H1 (cell line): ENCODE results near the gene TMA7B. TPM values are rescaled to one million over a fixed set of nuclear protein-coding genes. Genes with fewer than 3 reads are reported as not detected.

ENCODE experiments used
- CTCF ChIA-PET: fragments of 300-600 bp; sonication (Branson Sonifier 250); formaldehyde crosslinking; loops from one replicate; lab custom pipeline; 2021; ENCODE audit not compliant: partially characterized antibody; lab: Charles Lee
- POLR2A ChIA-PET: fragments of 300-600 bp; sonication (Branson Sonifier 250); formaldehyde crosslinking; loops from one replicate; lab custom pipeline; 2021; ENCODE audit warnings: inconsistent platforms; ENCODE audit not compliant: partially characterized antibody; lab: Charles Lee
- DNase-seq, 2 experiments: peaks; one replicate each; pipeline versions ENCODE4 v3.0.0 to v3.0.0-alpha.2; 2010 to 2022; ENCODE audit warnings: low spot score in 2 of 2, low read depth in 1 of 2, mixed read lengths in 1 of 2
- FAIRE-seq: peaks from 2 replicates; lab custom pipeline; 2011; peaks lifted over from hg19 to GRCh38; lab: Jason Lieb, UNC
- H2AFZ ChIP-seq: 2 replicates; pipeline ENCODE4 v1.8.1; 2012; ENCODE audit warnings: low read length, inconsistent platforms
- H2AK5ac ChIP-seq: 2 replicates; pipeline ENCODE4 v1.6.1; 2013; ENCODE audit warnings: low read depth, low read length
- H2BK120ac ChIP-seq: replicated peaks from 2 replicates; pipeline ENCODE3; 2013; ENCODE audit warnings: low read depth, low read length, inconsistent platforms
- H2BK12ac ChIP-seq: 2 replicates; pipeline ENCODE4 v1.6.1; 2013; ENCODE audit warnings: low read depth, low read length
- H2BK15ac ChIP-seq: 2 replicates; pipeline ENCODE4 v1.6.1; 2013; ENCODE audit warnings: low read length
- H2BK20ac ChIP-seq: 2 replicates; pipeline ENCODE4 v1.6.1; 2013; ENCODE audit warnings: low read length
- H2BK5ac ChIP-seq: 2 replicates; pipeline ENCODE4 v1.6.1; 2013; ENCODE audit warnings: low read depth, low read length
- H3K14ac ChIP-seq: 2 replicates; pipeline ENCODE4 v1.6.1; 2013; ENCODE audit warnings: inconsistent platforms; ENCODE audit not compliant: insufficient read length
- H3K18ac ChIP-seq: 2 replicates; pipeline ENCODE4 v1.6.1; 2013; ENCODE audit warnings: low read length; ENCODE audit errors: extremely low read depth
- H3K23ac ChIP-seq: 2 replicates; pipeline ENCODE4 v1.6.1; 2013; ENCODE audit warnings: inconsistent platforms; ENCODE audit not compliant: insufficient read length
- H3K23me2 ChIP-seq: 2 replicates; pipeline ENCODE4 v1.6.1; 2013; ENCODE audit warnings: low read depth, low read length
- H3K27ac ChIP-seq: 2 replicates; pipeline ENCODE4 v1.6.1; 2011; ENCODE audit warnings: low read depth, low read length, inconsistent platforms
- H3K27me3 ChIP-seq, 4 experiments: replicated peaks in 1 of 4; 1 replicate in 1 of 4; 2 replicates in 3 of 4; pipeline versions ENCODE4 v1.6.1 to v1.8.1; 2011 to 2013; ENCODE audit warnings: low read length in 3 of 4, mild to moderate bottlenecking in 3 of 4, inconsistent platforms in 2 of 4, mixed read lengths in 2 of 4, moderate library complexity in 1 of 4; ENCODE audit not compliant: control insufficient read depth in 3 of 4, insufficient read depth in 3 of 4; ENCODE audit errors: extremely low read depth in 1 of 4
- H3K36me3 ChIP-seq, 4 experiments: 2 replicates each; pipeline versions ENCODE4 v1.6.1 to v1.8.1; 2011 to 2013; ENCODE audit warnings: mild to moderate bottlenecking in 4 of 4, low read length in 3 of 4, moderate library complexity in 2 of 4, control low read depth in 1 of 4, inconsistent platforms in 1 of 4; ENCODE audit not compliant: insufficient read depth in 4 of 4, control insufficient read depth in 2 of 4
- H3K4ac ChIP-seq: replicated peaks from 2 replicates; pipeline ENCODE3; 2013; ENCODE audit warnings: low read length, low read depth, mixed read lengths, inconsistent platforms; ENCODE audit not compliant: insufficient read length
- H3K4me1 ChIP-seq, 4 experiments: replicated peaks in 1 of 4; 1 replicate in 1 of 4; 2 replicates in 3 of 4; pipeline versions ENCODE4 v1.6.1 to v1.8.1; 2011 to 2013; ENCODE audit warnings: low read length in 3 of 4, inconsistent platforms in 2 of 4, mixed read lengths in 1 of 4; ENCODE audit not compliant: insufficient read depth in 4 of 4, control insufficient read depth in 3 of 4
- H3K4me2 ChIP-seq, 2 experiments: 2 replicates each; pipeline versions ENCODE4 v1.6.1 to v1.8.1; 2011 to 2013; ENCODE audit warnings: low read depth in 2 of 2, low read length in 2 of 2, control low read depth in 1 of 2, inconsistent platforms in 1 of 2, mild to moderate bottlenecking in 1 of 2; ENCODE audit not compliant: insufficient read depth in 1 of 2
- H3K4me3 ChIP-seq, 4 experiments: fragments of 200-600, 300-600 bp in 1 of 4; sonication (generic), shearing (Covaris generic), sonication (Bioruptor Twin) in 1 of 4; 2 replicates each; pipeline versions ENCODE4 v1.5.1 to v1.8.1; 2011 to 2016; ENCODE audit warnings: low read length in 4 of 4, low read depth in 3 of 4, control low read depth in 2 of 4, inconsistent platforms in 2 of 4, mild to moderate bottlenecking in 2 of 4, mixed read lengths in 1 of 4, moderate library complexity in 1 of 4; ENCODE audit not compliant: insufficient read depth in 2 of 4; ENCODE audit errors: extremely low read depth in 1 of 4
- H3K56ac ChIP-seq: replicated peaks from 2 replicates; pipeline ENCODE3; 2013; ENCODE audit warnings: low read depth, mild to moderate bottlenecking, mixed read lengths, low read length, inconsistent platforms; ENCODE audit not compliant: insufficient read length
- H3K79me1 ChIP-seq: 2 replicates; pipeline ENCODE4 v1.6.1; 2013; ENCODE audit warnings: low read depth, low read length, control low read depth
- H3K79me2 ChIP-seq, 2 experiments: 2 replicates each; pipeline versions ENCODE4 v1.6.1 to v1.8.1; 2012 to 2013; ENCODE audit warnings: low read length in 2 of 2, mild to moderate bottlenecking in 2 of 2, inconsistent platforms in 1 of 2; ENCODE audit not compliant: insufficient read depth in 2 of 2, control insufficient read depth in 1 of 2
- H3K9ac ChIP-seq, 4 experiments: replicated peaks in 1 of 4; 1 replicate in 1 of 4; 2 replicates in 3 of 4; pipeline versions ENCODE4 v1.6.1 to v1.8.1; 2011 to 2013; ENCODE audit warnings: low read depth in 3 of 4, low read length in 3 of 4, control low read depth in 2 of 4, mild to moderate bottlenecking in 2 of 4, moderate library complexity in 2 of 4, inconsistent platforms in 1 of 4; ENCODE audit errors: extremely low read depth in 1 of 4
- H3K9me3 ChIP-seq, 2 experiments: 2 replicates each; pipeline versions ENCODE4 v1.6.1 to v1.8.1; 2012 to 2013; ENCODE audit warnings: mild to moderate bottlenecking in 2 of 2, moderate library complexity in 2 of 2, control low read depth in 1 of 2, inconsistent platforms in 1 of 2, low read depth in 1 of 2, low read length in 1 of 2, mixed read lengths in 1 of 2; ENCODE audit not compliant: insufficient read depth in 2 of 2
- H4K20me1 ChIP-seq, 2 experiments: replicated peaks in 1 of 2; 2 replicates each; pipeline versions ENCODE3 to v1.8.1; 2011 to 2013; ENCODE audit warnings: inconsistent platforms in 2 of 2, low read length in 2 of 2, mild to moderate bottlenecking in 1 of 2; ENCODE audit not compliant: insufficient read depth in 2 of 2, control insufficient read depth in 1 of 2
- H4K5ac ChIP-seq: 2 replicates; pipeline ENCODE4 v1.6.1; 2013; ENCODE audit warnings: low read length, low read depth, mixed read lengths, inconsistent platforms; ENCODE audit not compliant: insufficient read length
- H4K8ac ChIP-seq: 2 replicates; pipeline ENCODE4 v1.8.0; 2013; ENCODE audit warnings: mild to moderate bottlenecking, moderate library complexity, low read length, inconsistent platforms; ENCODE audit not compliant: insufficient read depth; ENCODE audit errors: extremely low read depth
- H4K91ac ChIP-seq: replicated peaks from 2 replicates; pipeline ENCODE3; 2013; ENCODE audit warnings: low read length, mixed read lengths, inconsistent platforms; ENCODE audit not compliant: insufficient read length
- ZNF274 ChIP-seq: IDR thresholded peaks from 2 replicates; pipeline ENCODE4 v1.7.0; 2012; ENCODE audit warnings: low read length, borderline replicate concordance; ENCODE audit errors: extremely low read depth
- WGBS, 2 experiments: shearing (Covaris generic) in 1 of 2; methylation state at CpG; one replicate each; pipeline versions ENCODE4 v1.1.6 to v1.1.7; 2013 to 2015; ENCODE audit warnings: low lambda C conversion rate in 2 of 2, mixed read lengths in 2 of 2, inconsistent platforms in 1 of 2, low coverage in 1 of 2, missing lambda C conversion rate in 1 of 2; ENCODE audit not compliant: insufficient replicate concordance in 2 of 2, insufficient coverage in 1 of 2, insufficient read length in 1 of 2; ENCODE audit errors: extremely low coverage in 1 of 2, missing lambda C conversion rate in 1 of 2; 5-methylcytosine and 5-hydroxymethylcytosine counted together
- polyA plus RNA-seq, 7 experiments: library from polyadenylated mRNA; depleted of rRNA in 3 of 7; stranded (reverse) in 5 of 7; unstranded in 2 of 7; fragments of >200 nt in 5 of 7; fragments of 200-250 nt in 2 of 7; gene quantifications; 1 replicate in 5 of 7; 2 replicates in 1 of 7; 4 replicates in 1 of 7; pipeline versions ENCODE4 v1.2.1 to v1.2.3, GENCODE V29; 2011 to 2013; ENCODE audit warnings: missing spikeins in 2 of 7, mixed read lengths in 2 of 7
- total RNA-seq: library from RNA; stranded (reverse); fragmentation: NEBNext Ultra II Directional; extraction: Animal tissue kit (Norgen Biotek cat#: 25700); gene quantifications from 2 replicates; pipeline ENCODE4 v1.2.1, GENCODE V29; 2021

TMA7B gene
- total and polyA plus RNA-seq, 2 of the 8 experiments (the other 6 are each of a cell fraction or from before 2014, with no cell fraction given) = not detected

DNA sequence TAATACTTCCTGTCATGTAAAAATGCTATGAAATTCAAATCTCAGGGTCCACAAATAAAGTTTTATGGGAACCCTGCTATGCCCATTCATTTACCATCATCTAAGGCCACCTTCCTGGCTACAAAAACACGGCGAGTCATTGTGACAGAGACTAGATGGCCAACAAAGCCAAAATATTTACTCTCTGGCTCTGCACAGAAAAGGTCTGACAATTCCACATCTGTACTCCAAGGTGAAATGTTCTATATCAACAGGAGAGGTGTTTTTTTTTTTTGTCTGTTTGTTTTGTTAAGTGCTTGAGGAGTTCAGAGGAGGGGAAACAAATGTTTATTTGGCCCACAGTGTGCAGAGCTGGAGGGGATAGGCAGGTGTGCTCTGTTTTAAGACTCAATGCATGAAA lies 18.6 kb upstream of the TMA7B start:
- Histone ChIP-seq H3K79me2 (no peaks in the 10 kb centered on the region), H4K91ac (no peak overlapping the region), H3K79me1 (no peaks in the 10 kb centered on the region), H3K14ac (no peak overlapping the region), H2BK15ac (no peak overlapping the region), H4K5ac (no peak overlapping the region), H3K23ac (no peak overlapping the region), H2BK12ac (no peak overlapping the region), H3K27me3 (no peaks in the 10 kb centered on the region; a peak in 1 of 7 replicates), H3K56ac (no peak overlapping the region), H4K20me1 (no peaks in the 10 kb centered on the region), H3K4me1 (peaks cover 7 to 23% (median 13%) of the 10 kb centered on the region in 4 experiments), H3K18ac (no peak overlapping the region; the same call in 1 of the 2 replicates), H3K36me3 (no peaks in the 10 kb centered on the region), H3K23me2 (no peaks in the 10 kb centered on the region), H3K9me3 (no peaks in the 10 kb centered on the region), H4K8ac (no peak overlapping the region), H2BK20ac (no peak overlapping the region), H2BK5ac (no peak overlapping the region), H3K4me3 (no peak overlapping the region), H3K9ac (no peak overlapping the region), H3K27ac (no peak overlapping the region), H3K4me2 (0 out of 4 replicates have a peak overlapping the region, but pooled peaks of 1 of the 2 experiments have one; percentile 1), H3K4ac (no peak overlapping the region), H2BK120ac (no peak overlapping the region), H2AFZ (no peak overlapping the region), H2AK5ac (no peak overlapping the region)
- CTCF ChIA-PET = interaction anchor here (0.7 to 7.0 kb wide), 8 partner anchors 9 to 406 kb away, joined by 3 to 66 read pairs (median 8); partner anchors contain the start of gene TMA7B
- 83% methylated on average over 2 of the region's 2 CpGs; no CpG with 5 or more reads in 1 of the 2 experiments for WGBS, 2 experiments
- POLR2A ChIA-PET = interaction anchor here (0.9 to 2.1 kb wide), 2 partner anchors 9 to 82 kb away, joined by 3 to 11 read pairs; no protein-coding TSS in a partner anchor
- DNase-seq (no peak), FAIRE-seq (no peak)
- no peak for TF ChIP-seq ZNF274
